ENCODE data around the gene SOX18. TPM values are rescaled to one million over a fixed set of nuclear protein-coding genes. Genes with fewer than 3 reads are reported as not detected.
A peak's percentile ranks its signal among the peaks of the same experiment; 100 is the strongest.

The SOX18 gene
- total and polyA plus RNA-seq, 2 of the 13 experiments (the other 11 are each of a cell fraction or from before 2014, with no cell fraction given), result 1.6 to 1.9 TPM

- TF ChIP-seq ZBTB10 (CRISPR knock-in tag; IDR thresholded peaks at IDR 0.05; ENCODE audit: borderline replicate concordance) (peak; percentile 99), ZHX2 (IDR thresholded peaks at IDR 0.05; ENCODE audit: low read depth) (no peak), ZHX2 (CRISPR knock-in tag; IDR thresholded peaks at IDR 0.05; ENCODE audit: borderline replicate concordance) (peak; percentile 70; the same call in 1 of the 2 replicates), TGIF2 (CRISPR knock-in tag; IDR thresholded peaks at IDR 0.05) (no peak; the same call in 1 of the 2 replicates), ATM (IDR thresholded peaks at IDR 0.05; ENCODE audit: borderline replicate concordance) (no peak), DBP (CRISPR knock-in tag; IDR thresholded peaks at IDR 0.05; ENCODE audit: not compliant biosample characterization) (peak; percentile 87), ZNF768 (CRISPR knock-in tag; IDR thresholded peaks at IDR 0.05) (no peak), SP2 (CRISPR knock-in tag; IDR thresholded peaks at IDR 0.05) (0 out of 2 replicates have a peak, but pooled peaks have one; percentile 31), U2AF2 (IDR thresholded peaks at IDR 0.05; ENCODE audit: low read depth, low read length) (no peak), MNT (IDR thresholded peaks at IDR 0.05) (peak; percentile 67), NRL (CRISPR knock-in tag; IDR thresholded peaks at IDR 0.05; ENCODE audit: borderline replicate concordance) (peak; percentile 33; the same call in 1 of the 2 replicates), IKZF4 (CRISPR knock-in tag; IDR thresholded peaks at IDR 0.05; ENCODE audit: borderline replicate concordance, low read depth, not compliant biosample characterization) (peak; percentile 81), ZNF30 (CRISPR knock-in tag; IDR thresholded peaks at IDR 0.05) (0 out of 2 replicates have a peak, but pooled peaks have one; percentile 22), LCORL (IDR thresholded peaks at IDR 0.05) (no peak), LCORL (CRISPR knock-in tag; IDR thresholded peaks at IDR 0.05) (peak; percentile 86), MAFG (CRISPR knock-in tag; IDR thresholded peaks at IDR 0.05) (no peak)
Observed at GRCh38 chr20:64050261-64051032, 1.0 kb upstream of the SOX18 start (continued).

All from HepG2 (cell line).